Measurements from ENCODE around the gene DNAH14.

DNAH14 gene

DNA sequence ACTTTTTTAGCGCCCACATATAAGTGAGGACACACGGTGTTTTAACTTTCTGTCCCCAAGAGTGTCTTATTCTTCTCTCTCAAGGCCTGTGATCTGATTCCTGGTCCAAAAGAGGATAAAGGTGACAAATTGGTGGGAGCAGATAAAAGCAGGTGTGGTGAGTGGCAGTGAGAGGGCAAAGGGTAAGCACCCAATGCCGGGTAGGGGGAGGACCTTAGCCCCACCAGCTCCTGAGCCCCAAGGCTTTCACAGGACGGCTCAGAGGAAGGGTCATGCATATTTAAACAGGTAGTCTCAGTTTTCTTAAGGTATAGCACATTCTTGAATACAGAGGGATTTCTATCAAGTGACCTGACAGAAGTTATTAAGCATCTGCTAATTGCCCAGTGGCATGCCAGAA lies 478.8 kb downstream of the DNAH14 start:
- DNase-seq (ENCODE audit: low read depth): no peak

DNA sequence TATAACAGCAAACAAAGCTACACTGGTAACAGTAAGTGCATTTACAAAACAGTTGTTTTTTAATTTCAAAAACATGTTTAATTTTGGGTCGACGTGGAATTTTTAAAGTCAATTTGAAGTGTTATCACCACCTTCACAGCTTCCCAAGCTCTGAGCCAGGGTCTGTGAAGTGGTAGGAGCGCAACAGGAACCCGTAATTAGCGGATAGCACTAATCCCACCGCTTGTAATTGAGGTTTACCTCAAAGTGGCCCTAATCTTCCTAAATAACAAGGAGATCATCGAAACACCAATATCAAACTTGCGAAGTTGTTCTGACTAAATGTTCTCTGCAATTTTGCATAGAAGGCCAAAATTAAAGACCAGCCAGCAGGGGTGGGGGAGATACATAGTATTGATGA lies 479.6 kb downstream of the DNAH14 start:
- no peak for DNase-seq (ENCODE audit: low read depth)

DNA sequence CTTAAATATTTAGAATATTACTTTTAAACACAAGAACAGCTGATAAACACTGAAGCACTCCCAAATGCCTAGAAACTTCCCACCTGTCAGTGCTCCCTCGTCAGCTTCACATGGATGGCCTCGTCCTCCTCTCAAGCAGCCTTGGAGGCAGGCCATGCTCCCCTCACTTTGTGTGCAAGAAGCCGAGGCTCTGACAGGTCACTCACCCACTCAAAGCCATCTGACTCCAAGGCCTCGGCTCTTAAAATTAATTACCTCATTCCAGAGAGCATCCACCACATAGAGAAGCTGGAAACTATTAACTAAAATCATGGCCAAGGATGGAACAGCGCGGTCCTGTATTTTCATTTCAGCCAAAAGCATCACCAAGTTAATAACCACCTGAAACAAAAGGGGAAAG lies 480.6 kb downstream of the DNAH14 start:
- DNase-seq (ENCODE audit: low read depth): no peak

- no peak for DNase-seq (ENCODE audit: low read depth)
Measured at GRCh38 chr1:225412321-225412720, 482.8 kb downstream of the DNAH14 start.

DNA sequence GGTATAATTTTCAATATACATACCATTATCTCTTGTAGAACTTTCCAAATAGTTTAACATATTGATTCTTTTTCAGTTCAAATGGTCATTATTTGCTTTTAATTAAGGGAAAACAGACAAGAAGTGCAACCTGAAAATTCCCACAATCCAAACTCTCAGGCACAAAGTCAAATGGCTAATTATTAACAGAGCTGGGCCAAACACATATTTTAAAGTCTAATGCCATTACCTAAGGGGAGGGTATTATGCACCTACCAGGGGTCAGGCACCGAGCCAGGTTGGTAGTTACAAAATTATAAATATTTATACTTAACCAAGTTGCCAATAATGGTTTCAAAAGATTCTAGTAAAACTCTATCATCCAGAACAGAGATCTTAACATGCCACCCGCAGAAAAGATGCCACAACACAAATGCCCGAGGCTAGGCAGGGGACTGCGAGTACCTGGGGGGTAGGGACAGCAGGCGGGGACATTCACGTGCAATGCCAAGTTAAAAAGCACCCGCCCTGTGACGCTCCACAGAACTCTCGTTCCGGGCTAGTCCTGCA lies 483.4 kb downstream of the DNAH14 start:
- DNase-seq (ENCODE audit: low read depth): no peak

- no peak for DNase-seq (ENCODE audit: low read depth)
Measured at GRCh38 chr1:225413708-225414375, 484.4 kb downstream of the DNAH14 start.

DNA sequence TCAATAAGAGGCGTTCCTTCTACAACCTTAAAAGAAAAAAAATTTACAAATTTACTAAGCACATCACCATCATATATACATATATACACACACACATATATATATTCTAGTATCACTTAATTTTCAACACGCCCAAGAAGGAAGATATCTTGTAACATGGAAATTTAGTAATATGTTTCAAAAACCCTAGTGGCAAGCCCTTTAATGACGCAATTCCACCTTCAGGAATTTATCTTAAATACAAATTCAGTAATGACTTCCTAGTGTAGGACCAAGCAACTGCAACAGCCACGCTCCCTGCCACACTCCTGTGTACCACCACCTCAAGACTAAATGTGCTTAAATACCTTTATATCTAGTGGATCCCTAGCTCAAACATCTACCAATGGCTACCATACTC lies 485.8 kb downstream of the DNAH14 start:
- DNase-seq (ENCODE audit: low read depth): no peak

- DNase-seq (ENCODE audit: low read depth): no peak
Measured at GRCh38 chr1:225415967-225416745, 486.7 kb downstream of the DNAH14 start.

DNA sequence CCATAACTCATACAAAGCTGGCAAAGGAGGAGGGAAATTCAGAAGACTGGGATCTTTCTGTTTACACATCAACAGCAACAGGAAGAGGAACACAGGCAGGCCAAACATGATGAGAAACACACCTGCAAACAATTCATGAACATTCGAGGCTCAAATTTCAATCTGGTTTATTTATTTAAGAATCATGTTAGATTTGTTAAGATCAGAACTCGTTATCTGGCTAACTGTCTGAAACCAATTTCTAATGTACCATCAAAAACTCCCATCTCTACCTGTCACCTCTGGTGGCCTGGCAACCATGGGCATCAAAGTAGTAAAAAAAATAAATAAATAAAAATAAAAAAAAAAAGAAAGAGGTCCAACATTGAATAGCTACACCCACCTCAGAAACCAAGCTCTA lies 488.6 kb downstream of the DNAH14 start:
- DNase-seq (ENCODE audit: low read depth): no peak

- DNase-seq (ENCODE audit: low read depth): no peak
Measured at GRCh38 chr1:225418598-225418997, 489.1 kb downstream of the DNAH14 start.

GRCh38 chr1:225422031-225422605 lies 492.6 kb downstream of the DNAH14 start:
- DNase-seq (ENCODE audit: low read depth): no peak

- no peak for DNase-seq (ENCODE audit: low read depth)
Measured at GRCh38 chr1:225422795-225423517, 493.5 kb downstream of the DNAH14 start.

- DNase-seq (ENCODE audit: low read depth): no peak
Measured at GRCh38 chr1:225423518-225423855, 494.0 kb downstream of the DNAH14 start.

GRCh38 chr1:225424562-225425200 lies 495.2 kb downstream of the DNAH14 start:
- DNase-seq (ENCODE audit: low read depth): no peak

GRCh38 chr1:225425201-225425786 lies 495.8 kb downstream of the DNAH14 start:
- DNase-seq (ENCODE audit: low read depth): peak; percentile 11

- peak; percentile 31 for DNase-seq (ENCODE audit: low read depth)
Measured at GRCh38 chr1:225426395-225427234, 497.1 kb downstream of the DNAH14 start.

DNA sequence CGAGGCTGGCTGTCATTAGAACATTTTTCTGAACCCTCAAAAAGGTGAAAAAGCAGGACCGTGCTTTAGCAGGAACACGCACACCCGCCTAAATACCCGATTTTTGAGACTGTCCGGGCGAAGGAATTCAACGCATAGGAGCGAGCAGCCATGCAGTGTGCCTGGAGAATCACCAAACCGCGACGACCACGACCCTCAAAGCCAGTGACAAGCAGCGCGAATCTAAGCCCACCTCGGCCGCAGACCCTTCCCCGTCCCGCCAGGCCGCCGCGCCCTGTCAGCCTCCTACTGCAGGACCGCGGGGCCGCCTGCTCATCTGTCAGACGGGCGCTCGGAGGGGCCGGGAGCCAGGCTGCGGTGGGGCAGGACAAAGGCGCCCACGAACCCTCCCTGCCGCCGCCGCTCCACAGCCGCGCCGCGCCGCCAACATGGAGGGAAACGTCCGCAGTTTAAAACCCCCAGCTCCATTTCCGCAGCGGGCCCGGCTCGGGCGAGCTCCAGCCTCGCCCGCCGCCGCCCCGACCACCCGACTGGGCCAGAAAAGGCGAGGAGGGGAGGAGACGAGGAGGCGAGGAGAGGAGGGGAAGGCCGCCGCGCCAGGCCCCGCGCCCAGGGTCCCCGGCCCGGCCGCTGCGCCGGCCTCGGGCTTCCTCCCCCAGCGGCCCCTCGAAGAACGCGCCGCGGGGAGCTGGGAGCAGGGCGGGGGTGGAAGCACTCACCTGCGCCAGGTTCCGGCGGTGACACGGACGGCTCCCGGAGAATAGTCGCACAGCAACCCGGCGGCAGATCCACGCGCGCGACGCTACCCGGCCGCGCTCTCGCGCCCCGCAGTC lies 498.0 kb downstream of the DNAH14 start, which contains the start of gene LBR:
LBR (minus strand) TSS at position 804 of the 833 bp plus-strand sequence. CDS start 3,963 bp downstream, outside the sequence.
- peak; percentile 13 for DNase-seq (ENCODE audit: low read depth)

DNA sequence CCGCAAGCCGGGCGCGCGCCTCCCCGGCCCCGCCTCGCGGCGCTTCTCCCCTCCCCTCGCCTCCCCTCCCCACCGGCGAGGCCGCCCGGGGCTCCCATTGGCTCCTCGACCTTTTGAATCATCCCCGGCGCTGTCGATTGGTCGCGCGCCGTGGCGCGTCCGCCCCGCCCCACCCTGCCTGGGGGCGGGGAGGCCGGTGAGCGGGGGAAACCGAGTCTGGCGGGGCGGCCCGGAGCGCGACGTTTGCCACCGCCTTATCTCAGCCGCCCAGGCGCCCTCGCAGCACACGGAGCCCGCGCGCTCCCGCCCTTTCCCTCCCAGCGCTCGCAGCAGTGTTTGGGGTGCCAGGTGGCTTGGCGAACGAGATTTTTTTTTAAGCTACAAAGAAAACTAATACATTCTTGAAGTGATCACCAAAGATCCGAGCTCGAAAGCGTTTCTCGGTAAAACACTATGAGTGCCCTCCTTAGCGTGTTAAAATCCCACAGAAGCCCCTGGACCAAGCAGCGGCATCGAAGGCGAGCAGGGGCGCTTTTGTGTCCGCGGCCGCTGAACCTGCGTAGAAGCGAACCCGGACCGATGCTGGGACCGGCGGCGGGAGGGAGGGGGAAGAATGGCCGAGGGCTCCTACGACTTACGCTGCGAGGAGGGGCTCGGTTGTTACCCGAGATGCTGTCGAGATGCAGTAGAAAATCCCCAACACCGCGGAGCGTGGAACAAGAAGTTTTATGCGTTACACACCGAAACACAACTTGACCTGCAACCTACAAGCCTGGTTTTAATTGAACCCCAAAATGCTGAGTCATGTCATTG lies 498.8 kb downstream of the DNAH14 start:
- peak; percentile 89 for DNase-seq (ENCODE audit: low read depth)

Measured in fibroblast of gingiva (primary cell).